SJSA1 (cell line): ENCODE measurements around the gene SLIT1. TPM values are rescaled to one million over a fixed set of nuclear protein-coding genes. Genes with fewer than 3 reads are reported as not detected.

Source experiments
- DNase-seq, 2 experiments: peaks; one replicate each; pipeline ENCODE4 v3.0.0-alpha.2; 2015 to 2020; ENCODE audit warnings: low spot score in 2 of 2, low read depth in 1 of 2
- H3K27ac ChIP-seq: fragments of 250-450 bp; sonication (Bioruptor Pico); 2 replicates; pipeline ENCODE4 v1.5.1; 2020; ENCODE audit warnings: mild to moderate bottlenecking, moderate library complexity
- H3K27me3 ChIP-seq: fragments of 250-450 bp; sonication (Bioruptor Pico); replicated peaks from 2 replicates; pipeline ENCODE4 v1.5.1; 2020; ENCODE audit warnings: mild to moderate bottlenecking, moderate library complexity
- H3K36me3 ChIP-seq: fragments of 250-450 bp; sonication (Bioruptor Pico); 2 replicates; pipeline ENCODE4 v1.5.1; 2020; ENCODE audit warnings: mild to moderate bottlenecking
- H3K4me1 ChIP-seq: fragments of 250-450 bp; sonication (Bioruptor Pico); replicated peaks from 2 replicates; pipeline ENCODE4 v1.6.1; 2021; ENCODE audit warnings: mild to moderate bottlenecking
- H3K4me3 ChIP-seq: fragments of 250-450 bp; sonication (Bioruptor Pico); 2 replicates; pipeline ENCODE4 v1.5.1; 2020; ENCODE audit warnings: mild to moderate bottlenecking
- H3K9me3 ChIP-seq: fragments of 250-450 bp; sonication (Bioruptor Pico); replicated peaks from 2 replicates; pipeline ENCODE4 v1.5.1; 2020; ENCODE audit warnings: mild to moderate bottlenecking
- total RNA-seq: library from RNA; depleted of rRNA; stranded (reverse); fragments of >200 nt; shearing (Covaris generic); gene quantifications from 2 replicates; pipeline ENCODE4 v1.2.3, GENCODE V29; 2014

The SLIT1 gene
- total RNA-seq, 1 experiment from 2014 or later = not detected

DNA sequence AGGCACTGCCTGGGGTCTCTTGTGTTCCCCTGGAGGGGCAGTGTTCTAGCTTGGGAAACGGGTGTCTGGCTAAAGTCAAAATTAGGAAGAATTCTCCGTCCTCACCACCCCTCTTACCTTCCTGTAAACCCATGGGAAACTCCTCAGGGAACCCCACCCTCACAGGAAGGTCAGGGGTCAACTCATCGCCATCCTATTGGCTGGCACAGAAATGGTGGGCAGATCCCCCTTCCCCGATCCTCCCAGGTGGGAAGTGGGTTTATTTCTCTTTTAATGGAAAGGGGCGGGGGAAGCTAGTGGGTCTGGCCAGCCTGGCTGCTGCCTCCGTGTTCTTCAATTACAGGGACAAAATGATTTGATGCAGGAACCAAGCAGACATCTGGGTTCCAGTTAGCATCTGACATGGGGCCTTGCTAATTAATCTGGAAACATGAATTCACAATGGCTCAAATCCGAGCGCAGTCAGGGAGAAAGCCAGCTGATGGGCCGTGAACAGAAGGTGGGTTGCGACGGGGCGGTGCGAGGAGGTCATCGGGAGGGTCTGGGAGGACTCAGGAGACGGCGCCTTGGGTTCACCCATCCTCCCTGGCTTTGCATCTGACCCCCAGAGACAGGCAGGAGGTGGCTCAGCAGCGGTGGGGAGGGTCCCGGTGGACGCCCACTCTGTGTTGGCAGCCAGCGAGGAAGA lies 66.6 kb downstream of the SLIT1 start:
- Histone ChIP-seq H3K36me3 (no peaks in the 10 kb centered on the region), H3K4me3 (no peak overlapping the region), H3K27ac (no peak overlapping the region), H3K27me3 (peaks cover 47% of the 10 kb centered on the region), H3K9me3 (no peaks in the 10 kb centered on the region), H3K4me1 (no peaks in the 10 kb centered on the region)
- DNase-seq = no peak

- H3K27me3 ChIP-seq = peaks cover 43% of the 10 kb centered on the region
- no peak overlapping the region for H3K27ac ChIP-seq
- no peak for DNase-seq
- no peaks in the 10 kb centered on the region for H3K9me3 ChIP-seq
- H3K36me3 ChIP-seq = no peaks in the 10 kb centered on the region
- no peak overlapping the region for H3K4me3 ChIP-seq
- no peaks in the 10 kb centered on the region for H3K4me1 ChIP-seq
Observed at GRCh38 chr10:97117372-97117771, 68.4 kb downstream of the SLIT1 start.

DNA sequence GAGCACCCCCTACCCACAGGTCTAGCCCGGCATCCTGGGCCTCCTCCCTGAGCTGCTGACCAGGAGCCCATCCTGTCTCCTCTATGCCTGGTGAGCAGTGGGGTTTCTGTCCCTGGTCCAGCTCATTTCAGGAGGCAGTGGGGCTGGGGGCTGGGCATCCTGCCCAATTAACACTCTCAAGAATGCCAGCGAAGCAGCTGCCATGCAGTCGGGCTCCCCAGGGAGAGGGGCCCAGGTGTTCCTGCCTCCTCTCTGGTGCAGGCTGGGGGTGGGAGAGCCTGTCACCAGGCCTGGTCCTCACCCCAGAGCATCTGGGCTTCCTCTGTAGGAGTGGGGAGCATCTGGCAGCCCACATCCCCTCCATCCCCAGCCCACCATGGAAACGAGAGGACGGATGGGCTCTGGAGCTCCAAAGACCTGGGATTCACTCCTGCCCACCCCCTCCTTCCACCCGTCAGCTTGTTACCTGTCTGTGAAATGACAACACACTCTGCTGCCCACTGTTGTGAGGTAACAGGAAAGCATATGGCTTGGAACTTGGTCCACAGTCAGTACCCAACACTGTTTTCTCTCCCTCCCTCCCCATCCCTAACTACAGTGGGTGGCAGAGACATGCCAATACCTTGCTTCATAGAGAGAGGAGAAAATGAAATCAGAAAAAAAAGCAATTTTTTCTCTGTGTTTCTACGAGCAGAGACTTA lies 69.1 kb downstream of the SLIT1 start:
- Histone ChIP-seq H3K4me3 (no peak overlapping the region), H3K27ac (no peak overlapping the region), H3K4me1 (no peaks in the 10 kb centered on the region), H3K36me3 (no peaks in the 10 kb centered on the region), H3K27me3 (peaks cover 49% of the 10 kb centered on the region), H3K9me3 (no peaks in the 10 kb centered on the region)
- DNase-seq = no peak

DNA sequence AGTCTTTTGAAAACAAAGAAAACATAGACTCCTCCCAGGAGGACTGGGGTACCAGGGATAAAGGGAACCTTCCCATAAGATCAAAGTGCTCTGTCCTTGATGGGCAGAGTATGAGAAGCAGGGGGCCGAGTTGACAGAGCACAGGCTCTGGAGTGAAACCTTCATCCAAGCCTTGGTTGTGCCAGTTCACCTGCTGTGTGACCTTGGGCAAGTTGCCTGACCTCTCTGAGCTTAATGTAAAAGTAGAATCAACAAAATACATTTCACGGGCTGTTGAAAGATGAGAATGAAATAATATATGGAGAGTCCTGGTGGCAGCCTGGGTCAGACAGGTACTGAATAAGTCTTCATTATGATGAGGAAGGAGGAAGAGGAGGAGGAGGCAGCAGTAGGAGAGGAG lies 69.9 kb downstream of the SLIT1 start:
- Histone ChIP-seq H3K4me3 (no peak overlapping the region), H3K27me3 (peaks cover 44% of the 10 kb centered on the region), H3K27ac (no peak overlapping the region), H3K9me3 (no peaks in the 10 kb centered on the region), H3K36me3 (no peaks in the 10 kb centered on the region), H3K4me1 (no peaks in the 10 kb centered on the region)
- DNase-seq = no peak

DNA sequence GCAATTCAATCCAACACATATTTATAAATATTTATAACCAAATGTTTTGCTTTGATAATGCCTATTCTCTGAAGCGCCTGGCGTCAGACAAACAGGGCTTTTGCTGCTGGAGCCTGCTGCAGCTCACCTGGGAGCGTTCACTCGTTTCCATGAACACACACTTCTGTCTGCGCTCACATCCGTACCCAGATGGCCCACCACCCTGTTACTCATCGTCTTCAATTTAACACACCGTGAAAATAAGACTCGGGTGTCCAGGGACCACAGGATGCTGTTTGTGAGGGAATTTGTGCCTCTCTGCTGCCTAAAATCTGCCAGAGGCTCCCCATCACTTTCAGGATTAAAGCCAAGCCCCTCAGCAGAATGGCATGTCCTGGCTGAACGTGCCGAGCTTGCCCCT lies 74.1 kb downstream of the SLIT1 start:
- H3K27me3 ChIP-seq = peaks cover 43% of the 10 kb centered on the region
- no peak overlapping the region for H3K4me3 ChIP-seq
- no peak for DNase-seq
- no peaks in the 10 kb centered on the region for H3K4me1 ChIP-seq
- no peaks in the 10 kb centered on the region for H3K36me3 ChIP-seq
- H3K27ac ChIP-seq = no peak overlapping the region
- H3K9me3 ChIP-seq = no peaks in the 10 kb centered on the region

GRCh38 chr10:97109547-97109946 lies 76.2 kb downstream of the SLIT1 start:
- no peaks in the 10 kb centered on the region for H3K9me3 ChIP-seq
- no peak overlapping the region for H3K4me3 ChIP-seq
- H3K4me1 ChIP-seq = no peaks in the 10 kb centered on the region
- no peak overlapping the region for H3K27ac ChIP-seq
- H3K27me3 ChIP-seq = peaks cover 38% of the 10 kb centered on the region
- no peak for DNase-seq
- no peaks in the 10 kb centered on the region for H3K36me3 ChIP-seq

DNA sequence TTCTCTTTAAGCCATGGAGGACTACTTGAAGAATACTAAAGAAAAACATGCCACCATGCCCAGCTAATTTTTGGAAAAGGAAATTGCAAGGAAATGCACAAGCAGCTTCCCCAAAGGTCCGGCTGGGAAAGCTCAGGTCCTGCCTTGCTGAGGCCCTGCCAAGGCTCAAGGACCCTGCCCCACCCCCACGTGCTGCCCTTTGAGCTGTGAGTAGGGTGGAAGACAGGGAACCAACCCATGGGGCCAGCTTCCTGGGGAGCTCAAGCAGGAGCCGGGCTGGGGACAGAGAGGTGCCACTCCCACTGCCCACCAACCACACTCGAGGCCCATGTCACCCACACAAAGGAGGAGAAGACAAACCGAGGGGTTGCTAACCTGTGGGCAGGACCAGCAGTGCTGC lies 78.2 kb downstream of the SLIT1 start:
- DNase-seq = no peak
- H3K4me3 ChIP-seq = no peak overlapping the region
- no peak overlapping the region for H3K27ac ChIP-seq
- no peaks in the 10 kb centered on the region for H3K36me3 ChIP-seq
- peaks cover 37% of the 10 kb centered on the region for H3K27me3 ChIP-seq
- no peaks in the 10 kb centered on the region for H3K4me1 ChIP-seq
- no peaks in the 10 kb centered on the region for H3K9me3 ChIP-seq

GRCh38 chr10:97106207-97106606 lies 79.6 kb downstream of the SLIT1 start:
- Histone ChIP-seq H3K36me3 (no peaks in the 10 kb centered on the region), H3K4me3 (no peak overlapping the region), H3K27me3 (peaks cover 26% of the 10 kb centered on the region), H3K27ac (no peak overlapping the region), H3K4me1 (no peaks in the 10 kb centered on the region), H3K9me3 (no peaks in the 10 kb centered on the region)
- DNase-seq = no peak

- no peaks in the 10 kb centered on the region for H3K9me3 ChIP-seq
- peaks cover 20% of the 10 kb centered on the region for H3K27me3 ChIP-seq
- no peak for DNase-seq
- H3K4me1 ChIP-seq = no peaks in the 10 kb centered on the region
- H3K4me3 ChIP-seq = no peak overlapping the region
- H3K27ac ChIP-seq = no peak overlapping the region
- no peaks in the 10 kb centered on the region for H3K36me3 ChIP-seq
Observed at GRCh38 chr10:97105303-97105702, 80.5 kb downstream of the SLIT1 start.

DNA sequence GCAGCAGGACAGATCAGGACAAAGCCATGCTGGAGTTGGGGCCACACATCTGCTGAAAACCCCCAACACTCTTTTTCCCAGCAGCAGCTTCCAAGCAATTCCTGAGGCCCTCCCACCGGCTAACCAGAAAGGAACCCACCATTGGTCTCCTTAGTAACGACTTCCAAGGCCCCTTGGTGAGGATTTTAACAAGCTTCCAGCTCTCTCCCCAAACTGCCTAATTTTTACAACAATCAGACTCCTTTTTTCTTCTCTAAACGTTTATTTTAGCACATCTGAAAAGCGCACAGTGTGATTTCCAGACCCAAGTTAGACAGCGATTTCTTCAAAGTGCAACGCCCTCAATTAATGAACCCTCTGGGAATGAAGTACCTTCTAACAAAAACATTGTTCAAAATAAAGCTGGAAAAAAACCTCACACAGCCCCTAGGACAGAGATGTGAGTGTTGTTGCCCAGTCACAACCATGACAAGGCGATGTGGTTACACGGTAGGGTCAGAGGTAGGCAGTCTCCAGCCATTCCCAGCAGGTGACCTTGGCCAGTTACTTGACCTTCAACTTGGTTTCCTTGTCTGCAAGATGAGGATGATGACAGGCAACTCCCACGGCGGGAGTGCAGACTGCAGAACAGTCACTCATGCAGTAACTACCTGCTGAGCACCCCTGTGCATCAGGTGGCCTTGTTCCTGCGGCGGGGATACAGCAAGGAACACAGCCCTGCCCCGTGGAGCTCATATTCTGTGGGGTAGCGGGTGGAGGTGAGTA lies 82.3 kb downstream of the SLIT1 start:
- no peak for DNase-seq

DNA sequence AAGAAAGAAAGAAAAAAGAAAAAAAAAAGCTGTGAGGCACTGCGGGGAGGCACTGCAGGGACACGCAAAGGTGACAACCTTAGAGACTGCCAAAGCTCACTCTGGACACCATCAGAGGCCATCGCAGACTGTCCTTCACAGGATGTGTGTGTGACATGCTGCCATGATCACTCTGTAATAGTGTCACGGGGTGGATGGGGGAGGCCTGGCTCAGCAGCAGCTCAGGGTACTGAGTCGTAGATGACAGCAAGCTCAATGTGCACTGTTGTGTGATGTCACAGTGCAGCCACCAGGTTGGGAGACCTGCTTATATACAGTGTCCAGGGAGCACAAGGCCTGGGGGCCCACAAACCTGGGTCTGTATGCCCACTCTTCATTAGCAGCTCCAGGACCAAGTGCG lies 83.3 kb downstream of the SLIT1 start:
- H3K9me3 ChIP-seq = no peaks in the 10 kb centered on the region
- no peaks in the 10 kb centered on the region for H3K36me3 ChIP-seq
- no peak overlapping the region for H3K4me3 ChIP-seq
- no peak for DNase-seq
- no peaks in the 10 kb centered on the region for H3K4me1 ChIP-seq
- peaks cover 29% of the 10 kb centered on the region for H3K27me3 ChIP-seq
- H3K27ac ChIP-seq = no peak overlapping the region

More for the DNA sequence above, 82.3 kb downstream of the SLIT1 start:
- Histone ChIP-seq H3K4me1 (no peaks in the 10 kb centered on the region), H3K9me3 (no peaks in the 10 kb centered on the region), H3K36me3 (no peaks in the 10 kb centered on the region), H3K27ac (no peak overlapping the region), H3K27me3 (peaks cover 20% of the 10 kb centered on the region), H3K4me3 (no peak overlapping the region)

- Histone ChIP-seq H3K27me3 (peaks cover 37% of the 10 kb centered on the region), H3K36me3 (no peaks in the 10 kb centered on the region), H3K27ac (no peak overlapping the region), H3K4me1 (no peaks in the 10 kb centered on the region), H3K9me3 (no peaks in the 10 kb centered on the region), H3K4me3 (no peak overlapping the region)
- no peak for DNase-seq
Observed at GRCh38 chr10:97101166-97101940, 84.4 kb downstream of the SLIT1 start.

DNA sequence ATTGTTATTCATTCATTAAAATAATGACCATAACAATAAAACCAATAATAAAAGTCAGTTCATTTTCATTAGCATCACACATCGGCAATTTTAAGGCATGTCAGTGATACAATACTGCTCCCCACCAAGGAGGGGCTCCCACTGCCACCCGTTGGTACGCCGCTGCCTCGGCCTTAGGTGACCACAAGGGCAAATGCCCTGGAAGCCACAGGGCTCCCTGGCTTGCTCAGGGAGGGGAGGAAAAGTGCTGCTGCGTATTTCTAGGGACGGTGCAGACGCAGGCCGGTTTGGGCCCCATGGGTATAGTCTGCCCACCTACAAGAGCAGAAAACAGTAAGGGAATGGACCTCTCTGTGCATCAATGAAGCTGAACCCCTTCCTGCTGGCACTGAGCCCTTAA lies 85.1 kb downstream of the SLIT1 start:
- peaks cover 44% of the 10 kb centered on the region for H3K27me3 ChIP-seq
- H3K36me3 ChIP-seq = no peaks in the 10 kb centered on the region
- H3K4me3 ChIP-seq = no peak overlapping the region
- no peaks in the 10 kb centered on the region for H3K4me1 ChIP-seq
- H3K9me3 ChIP-seq = no peaks in the 10 kb centered on the region
- H3K27ac ChIP-seq = no peak overlapping the region
- DNase-seq = no peak
